ENCODE measurements around the gene CTDSP2.

GRCh38 chr12:57850854-57851430 is 4.4 kb upstream of the CTDSP2 start:
- TF ChIP-seq CREB1 (IDR thresholded peaks at IDR 0.05; ENCODE audit: low read depth) (no peak), TAF1 (IDR thresholded peaks at IDR 0.05; ENCODE audit: low read depth) (no peak), RAD21 (IDR thresholded peaks at IDR 0.05; ENCODE audit: low read depth) (no peak), CEBPB (IDR thresholded peaks at IDR 0.05) (no peak), MAX (IDR thresholded peaks at IDR 0.05) (no peak), EP300 (IDR thresholded peaks at IDR 0.05; ENCODE audit: borderline replicate concordance) (no peak), EGR1 (IDR thresholded peaks at IDR 0.05) (no peak), TEAD4 (IDR thresholded peaks at IDR 0.05) (no peak), REST (IDR thresholded peaks at IDR 0.05; ENCODE audit: low read depth) (no peak), NFIC (IDR thresholded peaks at IDR 0.05) (no peak), FOXM1 (IDR thresholded peaks at IDR 0.05; ENCODE audit: borderline replicate concordance, low read depth) (no peak), ZBTB7A (IDR thresholded peaks at IDR 0.05; ENCODE audit: low read depth) (no peak)

Data from Ishikawa (cell line).